Left lung (tissue), 10 donors: ENCODE data around the gene TMEM108. TPM values are rescaled to one million over a fixed set of nuclear protein-coding genes. Genes with fewer than 3 reads are reported as not detected.
A peak's percentile ranks its signal among the peaks of the same experiment; 100 is the strongest.

ENCODE experiments used
- ATAC-seq: fragments of 200-7000 bp; cut with Tn5 transposase; one replicate; pipeline ENCODE4 v1.9.1; 2020; ENCODE audit warnings: moderate library complexity
- DNase-seq, 4 donors: peaks; one replicate each; pipeline ENCODE4 v3.0.0-alpha.2; 2013 to 2020
- H3K27ac ChIP-seq, 2 donors: fragments of 200-600 bp; sonication (generic) in 1 of 2; one replicate each; pipeline versions ENCODE4 v1.5.0 to v1.8.0; 2020 to 2021
- H3K27me3 ChIP-seq, 2 donors: fragments of 200-600 bp; sonication (generic) in 1 of 2; one replicate each; pipeline versions ENCODE4 v1.5.0 to v1.8.0; 2020 to 2021
- H3K36me3 ChIP-seq, 2 donors: fragments of 200-600 bp; sonication (generic) in 1 of 2; one replicate each; pipeline versions ENCODE4 v1.5.0 to v1.8.0; 2020 to 2021
- H3K4me1 ChIP-seq, 2 donors: fragments of 200-600 bp; one replicate each; pipeline ENCODE4 v1.8.0; 2021
- H3K4me3 ChIP-seq, 2 donors: fragments of 200-600 bp; sonication (generic) in 1 of 2; one replicate each; pipeline versions ENCODE4 v1.5.0 to v1.8.0; 2020 to 2021; ENCODE audit warnings: mild to moderate bottlenecking in 1 of 2
- H3K9me3 ChIP-seq, 2 donors: fragments of 200-600 bp; sonication (generic) in 1 of 2; one replicate each; pipeline versions ENCODE4 v1.5.0 to v1.8.0; 2020 to 2021
- CTCF ChIP-seq, 2 donors: fragments of 200-600 bp; sonication (generic) in 1 of 2; IDR thresholded peaks; one replicate each; pipeline versions ENCODE4 v1.5.0 to v1.8.0; 2021; ENCODE audit warnings: antibody characterized with exemption in 2 of 2
- intact Hi-C, 2 donors: fragments of 100-400 bp; cut with DNase I; formaldehyde crosslinking; loops; one replicate each; pipeline versions ENCODE4 v1.11.2 to v1.14.2; 2022
- polyA plus RNA-seq, 6 donors: library from polyadenylated mRNA; unstranded; fragments of 120-200 nt; gene quantifications; one replicate each; pipeline ENCODE4 v1.2.1, GENCODE V29; 2013; ENCODE audit not compliant: insufficient read length in 6 of 6
- total RNA-seq, 2 donors: library from RNA; stranded (reverse); fragmentation: NEBNext Ultra II Directional; extraction: Animal tissue kit (Norgen Biotek cat#: 25700); gene quantifications; one replicate each; pipeline ENCODE4 v1.2.1, GENCODE V29; 2021
- donor health status: DM: no; HTN: yes; CAD: no.
- donor health status: DM: no; HTN: no; CAD: no.

The TMEM108 gene
- total and polyA plus RNA-seq, 8 donors: 18.5 to 58.8 (median 43.7) TPM

- TF ChIP-seq CTCF (IDR thresholded peaks at IDR 0.05): no peak
- Histone ChIP-seq H3K27me3 (no peaks in the 10 kb centered on the region), H3K4me3 (no peak overlapping the region), H3K36me3 (no peaks in the 10 kb centered on the region), H3K9me3 (no peaks in the 10 kb centered on the region), H3K27ac (no peak overlapping the region), H3K4me1 (peaks cover 0 to 5% of the 10 kb centered on the region in 2 donors)
- ATAC-seq (no peak), DNase-seq (peak in 1 of 4 donors; percentile 31)
- intact Hi-C loops: no loop called here
Measured at GRCh38 chr3:133271042-133271441, 232.9 kb downstream of the TMEM108 start.

- H3K9me3 ChIP-seq: no peaks in the 10 kb centered on the region
- no peak overlapping the region for H3K4me3 ChIP-seq
- no peak for TF ChIP-seq CTCF (IDR thresholded peaks at IDR 0.05)
- intact Hi-C loops: no loop called here
- ATAC-seq: peak; percentile 21
- H3K4me1 ChIP-seq: peaks cover 0 to 5% of the 10 kb centered on the region in 2 donors
- no peak overlapping the region for H3K27ac ChIP-seq
- no peaks in the 10 kb centered on the region for H3K36me3 ChIP-seq
- peak in 1 of 4 donors; percentile 43 for DNase-seq
- H3K27me3 ChIP-seq: no peaks in the 10 kb centered on the region
Measured at GRCh38 chr3:133271539-133271938, 233.3 kb downstream of the TMEM108 start.

- Histone ChIP-seq H3K27ac (no peak overlapping the region), H3K36me3 (no peaks in the 10 kb centered on the region), H3K27me3 (no peaks in the 10 kb centered on the region), H3K9me3 (no peaks in the 10 kb centered on the region), H3K4me3 (no peak overlapping the region), H3K4me1 (peaks cover 0 to 5% of the 10 kb centered on the region in 2 donors)
- no peak for ATAC-seq
- intact Hi-C loops: no loop called here
- no peak for TF ChIP-seq CTCF (IDR thresholded peaks at IDR 0.05)
- no peak for DNase-seq
Measured at GRCh38 chr3:133273346-133273745, 235.2 kb downstream of the TMEM108 start.

- no peak for TF ChIP-seq CTCF (IDR thresholded peaks at IDR 0.05)
- intact Hi-C loops: no loop called here
Measured at GRCh38 chr3:133274477-133274876, 236.3 kb downstream of the TMEM108 start.

GRCh38 chr3:133276594-133276993 is 238.4 kb downstream of the TMEM108 start:
- peaks cover 0 to 2% of the 10 kb centered on the region in 2 donors for H3K4me1 ChIP-seq
- no peaks in the 10 kb centered on the region for H3K9me3 ChIP-seq
- H3K27ac ChIP-seq: no peak overlapping the region
- no peak for DNase-seq
- H3K4me3 ChIP-seq: no peak overlapping the region
- no peaks in the 10 kb centered on the region for H3K36me3 ChIP-seq
- no peaks in the 10 kb centered on the region for H3K27me3 ChIP-seq
- intact Hi-C loops: no loop called here
- no peak for TF ChIP-seq CTCF (IDR thresholded peaks at IDR 0.05)
- no peak for ATAC-seq

More at GRCh38 chr3:133274477-133274876, 236.3 kb downstream of the TMEM108 start:
- H3K27me3 ChIP-seq: no peaks in the 10 kb centered on the region
- no peak overlapping the region for H3K4me3 ChIP-seq
- no peak overlapping the region for H3K27ac ChIP-seq
- no peaks in the 10 kb centered on the region for H3K9me3 ChIP-seq
- no peaks in the 10 kb centered on the region for H3K36me3 ChIP-seq
- peaks cover 0 to 5% of the 10 kb centered on the region in 2 donors for H3K4me1 ChIP-seq
- DNase-seq (no peak), ATAC-seq (no peak)
